GOT3 (cell line): ENCODE measurements around the gene ERBB4.

ENCODE experiments used
- DNase-seq: peaks from one replicate; lab custom pipeline; 2025; ENCODE audit warnings: mixed read lengths; lab: John Stamatoyannopoulos, UW

ERBB4 gene

GRCh38 chr2:212364112-212364985 is 174.3 kb downstream of the ERBB4 start:
- no peak for DNase-seq

GRCh38 chr2:212361174-212361756 is 177.3 kb downstream of the ERBB4 start:
- DNase-seq: no peak

GRCh38 chr2:212360068-212360460 is 178.5 kb downstream of the ERBB4 start:
- no peak for DNase-seq

- DNase-seq: no peak
Observed at GRCh38 chr2:212359425-212360067, 179.1 kb downstream of the ERBB4 start.

- DNase-seq: no peak
Observed at GRCh38 chr2:212357606-212358005, 181.0 kb downstream of the ERBB4 start.

- no peak for DNase-seq
Observed at GRCh38 chr2:212354382-212354781, 184.2 kb downstream of the ERBB4 start.

GRCh38 chr2:212348501-212348900 is 190.1 kb downstream of the ERBB4 start:
- DNase-seq: no peak

GRCh38 chr2:212346865-212347264 is 191.7 kb downstream of the ERBB4 start:
- no peak for DNase-seq

- no peak for DNase-seq
Observed at GRCh38 chr2:212345966-212346365, 192.6 kb downstream of the ERBB4 start.

GRCh38 chr2:212344131-212344530 is 194.5 kb downstream of the ERBB4 start:
- DNase-seq: no peak

- DNase-seq: no peak
Observed at GRCh38 chr2:212343167-212343566, 195.4 kb downstream of the ERBB4 start.

- DNase-seq: no peak
Observed at GRCh38 chr2:212337486-212338343, 200.9 kb downstream of the ERBB4 start.

GRCh38 chr2:212337036-212337435 is 201.6 kb downstream of the ERBB4 start:
- DNase-seq: no peak

GRCh38 chr2:212330263-212330662 is 208.3 kb downstream of the ERBB4 start:
- DNase-seq: no peak

- DNase-seq: no peak
Observed at GRCh38 chr2:212328712-212329496, 209.7 kb downstream of the ERBB4 start.

GRCh38 chr2:212328136-212328535 is 210.5 kb downstream of the ERBB4 start:
- no peak for DNase-seq

- no peak for DNase-seq
Observed at GRCh38 chr2:212327171-212327809, 211.3 kb downstream of the ERBB4 start.

GRCh38 chr2:212318636-212319035 is 220.0 kb downstream of the ERBB4 start:
- no peak for DNase-seq

- DNase-seq: no peak
Observed at GRCh38 chr2:212314680-212315079, 223.9 kb downstream of the ERBB4 start.

GRCh38 chr2:212311807-212312404 is 226.7 kb downstream of the ERBB4 start:
- no peak for DNase-seq
